Memory B cell (primary cell): ENCODE data around the gene SOCS7.

Experiments
- ATAC-seq: fragments of 150-1000 bp; cut with Tn5 transposase; 2 replicates; pipeline ENCODE4 v1.10.0; 2021; ENCODE audit warnings: low read depth, mild to moderate bottlenecking, moderate library complexity
- DNase-seq, 2 donors: peaks; one replicate each; pipeline ENCODE4 v3.0.0; 2022; ENCODE audit warnings: low spot score in 2 of 2
- H3K27ac Mint-ChIP-seq: one replicate; pipeline ENCODE4 v1.8.0; 2022; ENCODE audit warnings: mild to moderate bottlenecking, moderate library complexity, mixed read lengths
- H3K27me3 Mint-ChIP-seq: one replicate; pipeline ENCODE4 v1.8.0; 2022; ENCODE audit warnings: mixed read lengths
- H3K36me3 Mint-ChIP-seq: one replicate; pipeline ENCODE4 v1.8.0; 2022; ENCODE audit warnings: mild to moderate bottlenecking, mixed read lengths
- H3K4me1 Mint-ChIP-seq: one replicate; pipeline ENCODE4 v1.8.0; 2022; ENCODE audit warnings: mixed read lengths
- H3K4me3 Mint-ChIP-seq: one replicate; pipeline ENCODE4 v1.8.0; 2022; ENCODE audit warnings: mild to moderate bottlenecking, moderate library complexity, mixed read lengths
- H3K9me3 Mint-ChIP-seq: one replicate; pipeline ENCODE4 v1.8.0; 2022; ENCODE audit warnings: mixed read lengths

The SOCS7 gene

GRCh38 chr17:38364741-38365140 is 13.1 kb downstream of the SOCS7 start:
- H3K36me3 Mint-ChIP-seq: peaks cover 19% of the 10 kb centered on the region

GRCh38 chr17:38369124-38369886 is 17.7 kb downstream of the SOCS7 start:
- Mint-ChIP-seq H3K36me3 (peaks cover 39% of the 10 kb centered on the region), H3K27ac (no peak overlapping the region), H3K27me3 (no peaks in the 10 kb centered on the region), H3K9me3 (no peaks in the 10 kb centered on the region), H3K4me3 (no peak overlapping the region), H3K4me1 (peaks cover 3% of the 10 kb centered on the region)
- ATAC-seq (no peak), DNase-seq (no peak)

More at GRCh38 chr17:38364741-38365140, 13.1 kb downstream of the SOCS7 start:
- Mint-ChIP-seq H3K27me3 (no peaks in the 10 kb centered on the region), H3K4me3 (no peak overlapping the region), H3K4me1 (peaks cover 3% of the 10 kb centered on the region), H3K27ac (no peak overlapping the region), H3K9me3 (no peaks in the 10 kb centered on the region)
- DNase-seq (no peak), ATAC-seq (no peak)

GRCh38 chr17:38379448-38379847 is 27.8 kb downstream of the SOCS7 start:
- Mint-ChIP-seq H3K36me3 (peaks cover 21% of the 10 kb centered on the region), H3K4me3 (no peak overlapping the region), H3K9me3 (no peaks in the 10 kb centered on the region), H3K27me3 (no peaks in the 10 kb centered on the region), H3K4me1 (peaks cover 11% of the 10 kb centered on the region), H3K27ac (no peak overlapping the region)
- no peak for ATAC-seq
- DNase-seq: no peak

- Mint-ChIP-seq H3K36me3 (peaks cover 37% of the 10 kb centered on the region), H3K4me1 (no peaks in the 10 kb centered on the region), H3K9me3 (no peaks in the 10 kb centered on the region), H3K27ac (no peak overlapping the region), H3K4me3 (no peak overlapping the region), H3K27me3 (no peaks in the 10 kb centered on the region)
- ATAC-seq: no peak
- DNase-seq: no peak
Observed at GRCh38 chr17:38395090-38395489, 43.4 kb downstream of the SOCS7 start.

- no peak for ATAC-seq
- Mint-ChIP-seq H3K4me3 (no peak overlapping the region), H3K27ac (no peak overlapping the region), H3K4me1 (no peaks in the 10 kb centered on the region), H3K9me3 (no peaks in the 10 kb centered on the region), H3K27me3 (no peaks in the 10 kb centered on the region), H3K36me3 (peaks cover 42% of the 10 kb centered on the region)
- no peak for DNase-seq
Observed at GRCh38 chr17:38397227-38397626, 45.6 kb downstream of the SOCS7 start.

- Mint-ChIP-seq H3K9me3 (no peaks in the 10 kb centered on the region), H3K4me1 (no peaks in the 10 kb centered on the region), H3K36me3 (peaks cover 37% of the 10 kb centered on the region), H3K27me3 (no peaks in the 10 kb centered on the region), H3K27ac (no peak overlapping the region), H3K4me3 (no peak overlapping the region)
- ATAC-seq (no peak), DNase-seq (no peak)
Observed at GRCh38 chr17:38400286-38400685, 48.6 kb downstream of the SOCS7 start.

GRCh38 chr17:38401459-38401858 is 49.8 kb downstream of the SOCS7 start:
- Mint-ChIP-seq H3K27ac (no peak overlapping the region), H3K4me3 (no peak overlapping the region), H3K27me3 (no peaks in the 10 kb centered on the region), H3K36me3 (peaks cover 26% of the 10 kb centered on the region), H3K4me1 (no peaks in the 10 kb centered on the region), H3K9me3 (no peaks in the 10 kb centered on the region)
- ATAC-seq: no peak
- DNase-seq: no peak

- H3K4me3 Mint-ChIP-seq: no peak overlapping the region
Observed at GRCh38 chr17:38402897-38403296, 51.3 kb downstream of the SOCS7 start.

GRCh38 chr17:38403491-38403890 is 51.8 kb downstream of the SOCS7 start:
- no peak overlapping the region for H3K4me3 Mint-ChIP-seq
- no peaks in the 10 kb centered on the region for H3K27me3 Mint-ChIP-seq
- no peaks in the 10 kb centered on the region for H3K4me1 Mint-ChIP-seq
- no peaks in the 10 kb centered on the region for H3K9me3 Mint-ChIP-seq
- peaks cover 15% of the 10 kb centered on the region for H3K36me3 Mint-ChIP-seq
- ATAC-seq: no peak
- no peak for DNase-seq
- no peak overlapping the region for H3K27ac Mint-ChIP-seq

More at GRCh38 chr17:38402897-38403296, 51.3 kb downstream of the SOCS7 start:
- H3K36me3 Mint-ChIP-seq: peaks cover 16% of the 10 kb centered on the region
- no peaks in the 10 kb centered on the region for H3K4me1 Mint-ChIP-seq
- ATAC-seq (no peak), DNase-seq (no peak)
- H3K9me3 Mint-ChIP-seq: no peaks in the 10 kb centered on the region
- no peaks in the 10 kb centered on the region for H3K27me3 Mint-ChIP-seq
- no peak overlapping the region for H3K27ac Mint-ChIP-seq

- Mint-ChIP-seq H3K4me1 (no peaks in the 10 kb centered on the region), H3K4me3 (no peak overlapping the region), H3K27me3 (no peaks in the 10 kb centered on the region), H3K9me3 (no peaks in the 10 kb centered on the region), H3K27ac (no peak overlapping the region), H3K36me3 (peaks cover 11% of the 10 kb centered on the region)
- no peak for DNase-seq
- ATAC-seq: no peak
Observed at GRCh38 chr17:38404174-38404943, 52.7 kb downstream of the SOCS7 start.

GRCh38 chr17:38405654-38406053 is 54.0 kb downstream of the SOCS7 start:
- peaks cover 5% of the 10 kb centered on the region for H3K27me3 Mint-ChIP-seq
- H3K36me3 Mint-ChIP-seq: peaks cover 2% of the 10 kb centered on the region
- H3K9me3 Mint-ChIP-seq: no peaks in the 10 kb centered on the region
- H3K4me1 Mint-ChIP-seq: no peaks in the 10 kb centered on the region
- no peak overlapping the region for H3K4me3 Mint-ChIP-seq
- no peak overlapping the region for H3K27ac Mint-ChIP-seq
- DNase-seq (no peak), ATAC-seq (no peak)

- H3K27ac Mint-ChIP-seq: no peak overlapping the region
Observed at GRCh38 chr17:38410201-38410600, 58.6 kb downstream of the SOCS7 start.

GRCh38 chr17:38415250-38416194 is 63.9 kb downstream of the SOCS7 start:
- H3K27ac Mint-ChIP-seq: no peak overlapping the region
- ATAC-seq (no peak), DNase-seq (no peak)
- H3K9me3 Mint-ChIP-seq: no peaks in the 10 kb centered on the region
- peaks cover 7% of the 10 kb centered on the region for H3K4me1 Mint-ChIP-seq
- no peaks in the 10 kb centered on the region for H3K36me3 Mint-ChIP-seq
- no peak overlapping the region for H3K4me3 Mint-ChIP-seq
- peaks cover 22% of the 10 kb centered on the region for H3K27me3 Mint-ChIP-seq

More at GRCh38 chr17:38410201-38410600, 58.6 kb downstream of the SOCS7 start:
- ATAC-seq (no peak), DNase-seq (no peak)
- Mint-ChIP-seq H3K4me1 (no peaks in the 10 kb centered on the region), H3K9me3 (no peaks in the 10 kb centered on the region), H3K36me3 (no peaks in the 10 kb centered on the region), H3K4me3 (no peak overlapping the region), H3K27me3 (peaks cover 8% of the 10 kb centered on the region)

- H3K36me3 Mint-ChIP-seq: no peaks in the 10 kb centered on the region
- no peak overlapping the region for H3K4me3 Mint-ChIP-seq
- peaks cover 7% of the 10 kb centered on the region for H3K4me1 Mint-ChIP-seq
- peaks cover 22% of the 10 kb centered on the region for H3K27me3 Mint-ChIP-seq
- DNase-seq: no peak
- H3K9me3 Mint-ChIP-seq: no peaks in the 10 kb centered on the region
- no peak overlapping the region for H3K27ac Mint-ChIP-seq
- ATAC-seq: no peak
Observed at GRCh38 chr17:38416840-38417209, 65.2 kb downstream of the SOCS7 start.
